Anterior cingulate cortex (tissue), 58 donors: Measurements from ENCODE around the gene PACS2.
"Not testable (repeated sequence)": the region's sequence is repeated elsewhere in the genome, so short reads cannot be mapped to it uniquely, and the experiment has no call there.

ENCODE experiments used
- DNase-seq, 58 donors: peaks; one replicate each; lab custom pipeline; 2025; lab: John Stamatoyannopoulos, UW

PACS2 gene

DNA sequence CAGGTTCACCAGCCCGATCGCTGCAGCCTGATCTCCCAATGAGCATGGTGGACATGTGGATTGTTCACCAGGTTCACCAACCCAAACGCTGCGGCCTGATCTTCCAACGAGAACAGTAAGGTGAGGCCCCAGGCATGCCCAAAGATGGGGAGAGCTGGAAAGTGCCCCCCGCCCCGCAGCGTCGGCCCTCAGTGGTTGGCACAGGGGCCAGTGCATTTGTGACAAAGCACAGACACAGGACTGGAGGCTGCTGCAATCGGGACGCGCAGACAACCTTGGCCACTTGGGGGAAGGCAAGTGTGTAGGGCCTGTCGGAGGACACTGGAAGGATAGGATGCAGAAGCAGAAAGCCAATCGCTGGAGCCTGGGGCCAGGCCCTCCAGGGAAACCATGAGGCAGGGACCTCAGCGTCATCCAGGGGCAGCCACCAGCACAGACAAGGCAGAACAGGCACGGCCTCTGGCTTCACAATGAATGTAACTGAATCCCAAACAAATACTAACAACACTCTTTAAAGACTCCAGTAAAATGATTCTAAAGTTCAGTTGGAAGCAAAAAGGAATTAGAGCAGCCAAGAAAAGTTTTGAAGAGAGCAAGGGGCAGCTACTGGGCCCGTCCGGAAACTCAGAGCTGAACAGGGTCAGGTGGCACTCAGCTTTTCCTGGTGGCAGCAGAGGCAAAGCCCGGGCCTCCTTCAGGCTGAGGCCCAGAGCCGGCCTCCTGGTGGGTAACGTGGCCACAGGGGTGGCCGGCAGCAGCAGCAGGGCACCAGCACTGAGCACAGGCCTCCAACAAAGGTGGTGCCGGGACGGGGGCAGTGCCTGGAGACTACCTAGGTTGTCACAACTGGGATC, 27.1 kb upstream of the PACS2 start:
- DNase-seq: no peak

- not testable (repeated sequence) for DNase-seq
These were observed 25.6 kb upstream of the PACS2 start for GRCh38 chr14:105288936-105289335.

DNA sequence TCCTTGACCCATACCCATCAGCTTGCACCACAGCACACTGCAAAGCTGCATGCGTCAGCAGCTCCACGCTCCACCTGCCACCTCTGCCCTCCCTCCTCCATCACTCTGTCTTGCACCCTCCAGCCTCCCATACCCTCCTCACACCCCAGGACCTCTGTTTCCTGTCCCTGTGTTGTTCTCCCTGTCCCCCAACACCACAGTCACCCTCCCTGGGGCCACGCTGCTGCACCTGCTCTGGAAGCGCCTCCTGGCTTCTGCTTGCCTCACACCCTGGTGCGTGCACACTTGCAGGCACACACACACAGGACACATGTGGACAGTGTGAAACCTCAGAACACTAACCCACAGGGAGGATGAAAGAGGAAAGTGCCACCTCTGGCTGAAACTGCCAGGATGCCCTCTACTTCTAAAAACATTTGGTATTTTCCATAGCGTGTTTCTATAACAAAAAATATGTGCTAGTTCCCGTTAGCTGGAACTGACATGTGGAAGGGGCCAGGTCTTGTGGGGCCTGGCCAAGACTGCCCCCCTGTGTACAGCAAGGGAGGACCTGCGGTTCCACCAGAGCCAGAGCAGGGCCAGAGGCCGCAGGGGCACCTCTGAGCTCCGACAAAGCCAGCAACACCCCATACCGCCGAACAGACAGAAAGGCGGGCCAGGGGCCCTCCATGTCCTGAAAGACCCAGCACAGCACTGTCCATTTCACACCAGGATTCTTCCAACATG, 23.8 kb upstream of the PACS2 start:
- no peak for DNase-seq

DNA sequence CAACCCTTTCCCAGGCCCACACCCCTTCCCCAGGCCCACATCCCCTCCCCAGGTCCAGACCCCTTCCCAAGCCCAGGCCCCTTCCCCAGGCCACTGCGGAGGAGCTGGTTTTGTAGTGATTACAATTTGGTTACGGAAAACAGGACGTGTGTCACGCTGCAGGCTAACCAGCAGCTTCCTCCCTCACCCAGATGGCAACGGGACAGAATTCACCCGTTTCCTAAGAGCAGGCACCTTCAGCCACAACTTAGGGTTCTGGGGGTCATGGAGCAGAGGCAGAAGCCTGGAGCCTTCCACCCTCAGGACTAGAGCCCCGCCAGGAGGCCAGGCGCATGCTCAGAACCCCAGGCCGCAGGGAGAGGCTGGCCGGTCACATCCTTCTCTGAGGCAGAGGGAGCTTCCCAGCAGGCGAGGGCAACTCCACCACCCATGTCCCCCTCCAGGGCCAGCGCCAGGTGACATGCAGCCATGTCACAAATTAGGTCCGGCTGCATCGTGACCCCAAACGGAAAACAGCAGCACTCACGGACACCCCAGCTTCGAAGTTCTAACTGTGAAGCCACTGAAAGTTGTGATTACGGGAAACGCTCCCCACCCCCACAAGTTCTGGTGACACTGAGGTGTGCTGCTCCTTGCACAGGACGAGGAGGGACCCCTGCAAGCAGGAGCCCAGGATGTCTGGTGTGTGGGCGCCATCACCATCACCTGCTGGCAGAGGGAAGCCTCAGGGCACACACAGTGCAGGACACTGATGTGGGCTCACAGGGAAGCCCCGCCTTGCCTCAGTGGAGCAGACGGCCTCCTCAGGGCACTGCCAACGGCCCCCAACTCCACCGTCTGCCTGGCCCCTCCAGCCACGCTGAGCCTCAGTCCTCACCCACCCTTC, 21.5 kb upstream of the PACS2 start:
- no peak for DNase-seq

- DNase-seq: peak in 32 of 58 donors; percentile 7 to 72 (median 48)
These were observed 20.4 kb upstream of the PACS2 start for GRCh38 chr14:105294142-105294597.

GRCh38 chr14:105297311-105297710, 17.2 kb upstream of the PACS2 start:
- DNase-seq: not testable (repeated sequence)

DNA sequence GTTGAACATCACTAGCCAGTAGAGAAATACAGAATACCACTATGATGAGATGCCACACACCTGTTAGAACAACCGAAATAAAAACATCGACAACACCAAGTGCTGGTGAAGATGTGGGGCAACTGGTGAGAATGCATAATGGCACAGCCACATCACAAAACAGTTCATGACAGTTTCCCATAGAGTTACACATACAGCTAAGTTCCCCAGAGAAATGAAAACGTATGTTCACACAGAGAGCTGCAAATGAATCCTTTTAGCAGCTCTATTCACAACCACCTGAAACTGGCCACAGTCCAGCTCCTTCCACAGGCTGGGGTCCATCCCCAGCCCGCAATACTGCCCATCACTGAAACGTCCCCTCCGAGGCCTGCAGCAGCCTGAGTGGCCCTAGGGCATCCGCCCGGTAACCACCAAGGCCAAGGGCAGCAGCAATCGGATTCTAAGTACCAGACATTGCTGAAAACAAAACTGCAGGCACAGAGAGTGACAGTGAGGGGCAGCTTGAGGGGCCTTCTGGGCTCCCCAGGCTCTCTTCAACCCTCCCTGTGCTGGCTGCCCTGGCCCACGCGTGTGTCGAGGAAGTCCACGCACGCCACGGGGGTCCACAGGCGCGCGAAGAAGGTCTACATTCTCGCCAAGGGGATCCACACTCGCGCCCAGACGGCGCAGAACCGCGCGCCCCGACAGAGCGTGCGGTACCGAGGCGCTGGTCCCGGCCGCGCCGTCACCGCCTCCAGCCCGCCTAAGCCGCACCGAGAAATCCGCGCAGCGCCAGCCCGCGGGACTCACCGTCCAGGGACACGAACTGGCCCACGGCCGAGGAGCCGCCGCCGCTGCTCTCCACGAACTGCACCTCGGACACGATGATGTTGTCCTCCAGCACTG, 14.7 kb upstream of the PACS2 start:
- DNase-seq: peak in 1 of 58 donors; percentile 37

DNA sequence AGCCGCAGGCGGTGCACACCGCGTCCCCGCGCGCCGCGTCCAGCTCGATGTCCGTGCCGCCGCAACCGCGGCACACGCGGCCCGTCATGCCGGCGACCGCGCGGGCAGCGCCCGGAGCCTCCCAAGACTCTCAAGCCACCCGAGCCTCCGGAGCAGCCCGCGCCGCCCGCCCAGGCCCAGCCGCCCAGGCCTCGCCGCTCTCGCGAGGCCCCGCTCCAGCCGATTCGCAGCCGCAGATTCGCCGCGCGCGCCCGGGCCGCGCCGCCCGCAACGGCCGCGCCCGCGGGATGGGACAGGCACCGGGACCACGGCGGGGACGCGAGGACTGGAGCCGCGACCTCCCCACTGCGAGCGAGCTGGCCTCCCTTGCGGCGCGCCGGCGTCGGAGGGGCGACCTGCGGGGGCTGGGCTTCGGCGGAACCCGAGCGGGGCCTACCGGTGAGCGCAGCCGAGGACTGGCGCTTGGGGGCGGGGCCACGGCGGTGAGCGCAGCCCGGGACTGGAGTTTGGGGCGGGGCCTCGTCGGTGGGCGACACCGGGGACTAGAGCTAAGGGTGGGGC, 13.9 kb upstream of the PACS2 start, which contains the start of gene BRF1:
TSS of gene BRF1 (minus strand) at position 460 of the 561 bp plus-strand sequence. CDS start at position 88, 372 bp downstream.
- peak in 55 of 58 donors; percentile 37 to 98 (median 90) for DNase-seq

DNA sequence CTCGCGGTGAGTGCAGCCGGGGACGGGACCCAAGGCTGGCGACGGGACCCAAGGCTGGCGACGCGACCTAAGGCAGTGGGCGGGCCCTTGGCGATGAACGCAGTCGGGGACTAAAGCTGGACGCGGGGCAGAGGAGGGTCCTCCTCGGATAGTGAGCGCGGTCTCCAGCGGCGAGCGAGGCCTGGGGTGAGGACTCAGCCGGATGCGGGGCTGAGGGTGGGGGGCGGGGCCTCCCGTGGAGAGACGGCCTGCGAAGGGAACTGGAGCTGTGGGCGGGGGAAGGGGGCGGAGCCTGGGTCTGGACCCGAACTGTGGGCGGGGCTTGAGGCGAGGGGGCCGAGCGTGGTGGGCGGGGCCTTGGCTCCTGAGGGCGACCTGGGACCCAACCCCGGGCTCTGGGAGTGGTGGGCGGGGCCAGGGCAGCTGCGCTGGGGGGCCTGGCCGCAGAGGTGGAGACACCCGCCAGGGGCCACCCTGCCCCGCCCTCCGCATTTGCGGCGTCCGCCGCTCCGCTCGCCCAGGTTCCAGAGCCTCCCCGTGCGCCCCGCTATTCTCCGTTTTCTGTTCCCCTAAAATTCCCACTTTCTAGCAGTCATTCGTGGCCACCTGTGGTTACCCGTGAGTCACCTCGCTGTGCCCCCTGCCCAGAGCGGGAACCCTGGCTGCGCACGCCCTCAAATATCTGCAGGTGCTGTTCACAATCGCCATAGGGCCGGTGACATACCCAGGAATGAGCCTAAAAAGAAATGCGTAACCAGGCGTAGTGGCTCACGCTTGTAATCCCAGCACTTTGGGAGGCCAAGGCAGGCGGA, 13.2 kb upstream of the PACS2 start:
- DNase-seq: peak; percentile 39 to 98 (median 94)

- DNase-seq: not testable (repeated sequence)
These were observed 12.7 kb upstream of the PACS2 start for GRCh38 chr14:105301915-105302249.

GRCh38 chr14:105303949-105304348, 10.6 kb upstream of the PACS2 start:
- no peak for DNase-seq

- DNase-seq: no peak
These were observed 10.0 kb upstream of the PACS2 start for GRCh38 chr14:105304565-105304964.

- no peak for DNase-seq
These were observed 9.2 kb upstream of the PACS2 start for GRCh38 chr14:105305345-105305744.

DNA sequence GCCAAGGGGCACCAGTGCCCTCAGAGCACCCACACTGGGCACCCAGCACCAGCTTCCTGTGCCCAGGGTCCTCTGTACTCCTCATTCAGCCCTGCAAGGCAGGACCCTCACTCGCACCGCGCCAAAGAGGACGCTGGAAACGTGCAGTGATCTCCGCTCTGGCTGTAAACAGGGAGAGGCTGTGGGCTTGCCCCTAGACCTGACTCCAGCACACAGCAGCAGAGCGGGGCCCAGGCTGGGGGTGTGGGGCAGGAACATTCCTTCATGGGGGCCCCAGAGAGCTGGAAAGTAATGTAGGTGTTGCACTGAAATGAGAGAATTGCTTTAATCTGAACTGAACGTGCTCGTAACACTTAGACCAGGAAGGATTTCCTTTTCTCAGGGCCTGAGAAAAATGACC, 8.8 kb upstream of the PACS2 start:
- no peak for DNase-seq

DNA sequence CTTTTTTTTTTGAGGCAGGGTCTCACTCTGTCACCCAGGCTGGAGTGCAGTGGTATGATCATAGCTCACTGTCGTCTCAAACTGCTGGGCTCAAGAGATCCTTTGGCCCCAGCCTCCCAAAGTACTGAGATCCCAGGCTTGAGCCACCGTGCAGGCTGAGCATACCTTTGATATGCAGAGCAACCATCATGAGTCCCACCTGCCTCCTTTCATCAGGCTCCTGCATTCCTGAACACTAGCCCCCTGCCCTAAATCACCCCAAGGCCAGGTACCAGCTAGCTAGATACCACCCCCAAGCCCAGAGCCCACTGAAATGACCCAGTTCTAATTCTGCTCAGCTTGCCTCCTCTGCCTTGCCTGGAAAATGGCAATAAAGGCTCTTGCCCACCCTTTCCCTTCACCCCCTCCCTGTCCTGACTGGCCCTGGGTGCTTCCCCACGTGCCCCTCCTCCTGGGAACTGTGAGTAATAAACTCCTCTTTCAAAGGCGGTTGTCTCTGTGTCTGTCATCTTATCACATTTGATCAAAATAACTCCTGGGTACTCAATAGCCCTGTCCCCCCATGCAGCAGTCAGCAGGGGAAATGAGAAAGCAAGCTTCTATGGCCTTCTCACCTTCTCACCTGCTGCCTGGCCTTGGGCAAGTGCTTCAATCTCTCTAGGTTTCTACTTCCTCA, 7.4 kb upstream of the PACS2 start:
- no peak for DNase-seq

GRCh38 chr14:105309371-105309770, 5.2 kb upstream of the PACS2 start:
- DNase-seq: no peak

DNA sequence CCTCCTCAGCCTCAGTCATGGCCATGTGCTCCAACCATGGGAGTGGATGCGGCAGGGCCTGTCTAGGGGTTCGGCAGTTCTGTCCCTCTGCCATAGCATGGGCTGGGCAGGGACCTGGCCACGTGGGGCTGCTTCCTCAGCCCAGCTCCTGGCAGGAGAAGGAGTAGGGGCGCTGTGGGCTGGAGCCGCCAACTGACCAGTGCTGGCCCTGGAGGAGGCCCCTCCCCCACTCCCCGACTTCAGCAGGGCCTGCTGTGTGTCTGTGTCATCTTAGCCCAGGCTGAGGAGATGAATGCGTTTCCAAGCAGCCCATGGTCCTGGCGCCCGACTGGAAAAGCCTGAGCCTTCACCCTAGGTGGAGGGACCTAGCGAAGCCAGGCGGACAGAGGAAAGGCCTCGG, 2.7 kb upstream of the PACS2 start:
- DNase-seq: peak in 3 of 58 donors; percentile 38 to 42 (median 40)

DNA sequence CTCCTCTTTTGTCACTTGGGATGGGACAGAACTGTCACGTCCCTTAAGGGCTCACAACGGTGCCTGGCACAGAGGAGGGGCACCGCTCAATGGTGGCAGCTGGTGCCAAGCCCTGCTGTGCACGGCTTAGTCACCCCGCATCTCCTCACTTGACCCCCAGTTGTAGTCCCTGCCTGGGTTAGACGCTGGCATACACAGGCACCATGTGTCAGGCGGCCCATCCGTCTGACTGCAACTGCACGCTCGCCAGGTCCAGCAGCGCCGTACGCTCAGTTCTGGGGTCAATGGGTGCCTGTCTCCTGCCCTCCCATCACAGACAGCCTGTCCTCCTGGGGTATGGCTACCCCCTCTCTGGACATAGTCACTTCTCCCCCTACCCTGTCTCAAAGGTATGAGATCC, 1.6 kb upstream of the PACS2 start:
- DNase-seq: peak in 36 of 58 donors; percentile 17 to 87 (median 65)
